G401.6 (cell line): Measurements from ENCODE around the gene CFB.
"Not testable (repeated sequence)": the region's sequence is repeated elsewhere in the genome, so short reads cannot be mapped to it uniquely, and the experiment has no call there.

ENCODE experiments used
- FAIRE-seq: peaks from 2 replicates; lab custom pipeline; 2012; peaks lifted over from hg19 to GRCh38; lab: Jason Lieb, UNC

The CFB gene

GRCh38 chr6:31915351-31915750, 30.5 kb upstream of the CFB start:
- FAIRE-seq: no peak

- no peak for FAIRE-seq
These were observed 30.1 kb upstream of the CFB start for GRCh38 chr6:31915756-31916155.

- FAIRE-seq: no peak
These were observed 27.7 kb upstream of the CFB start for GRCh38 chr6:31918069-31918720.

GRCh38 chr6:31919624-31920303, 26.1 kb upstream of the CFB start:
- FAIRE-seq: no peak

GRCh38 chr6:31920811-31921210, 25.1 kb upstream of the CFB start:
- no peak for FAIRE-seq

- FAIRE-seq: peak; percentile 48
These were observed 23.0 kb upstream of the CFB start for GRCh38 chr6:31922942-31923341.

GRCh38 chr6:31927242-31927862, 18.5 kb upstream of the CFB start, which contains the start of gene C2:
Gene C2 (plus strand): TSS chr6:31927717. CDS start chr6:31927753, 36 bp downstream.
- FAIRE-seq: no peak

- FAIRE-seq: no peak
These were observed 17.8 kb upstream of the CFB start for GRCh38 chr6:31927863-31928671.

GRCh38 chr6:31928672-31928939, 17.3 kb upstream of the CFB start:
- no peak for FAIRE-seq

- no peak for FAIRE-seq
These were observed 14.9 kb upstream of the CFB start for GRCh38 chr6:31930962-31931361.

- not testable (repeated sequence) for FAIRE-seq
These were observed 13.8 kb upstream of the CFB start for GRCh38 chr6:31932137-31932536.

- no peak for FAIRE-seq
These were observed 12.4 kb upstream of the CFB start for GRCh38 chr6:31933537-31933936.

GRCh38 chr6:31935021-31935420, 10.9 kb upstream of the CFB start:
- no peak for FAIRE-seq

- FAIRE-seq: no peak
These were observed 10.1 kb upstream of the CFB start for GRCh38 chr6:31935823-31936222.

GRCh38 chr6:31940256-31940664, 5.6 kb upstream of the CFB start:
- FAIRE-seq: no peak

GRCh38 chr6:31943742-31944141, 2.2 kb upstream of the CFB start:
- FAIRE-seq: no peak

GRCh38 chr6:31945154-31945506, 765 bp upstream of the CFB start:
- no peak for FAIRE-seq

- FAIRE-seq: no peak
These were observed 533 bp downstream of the CFB start for GRCh38 chr6:31946370-31946885.

- FAIRE-seq: no peak
These were observed 1.3 kb downstream of the CFB start for GRCh38 chr6:31947070-31947675.

GRCh38 chr6:31947864-31948263, 2.0 kb downstream of the CFB start:
- FAIRE-seq: no peak

- FAIRE-seq: no peak
These were observed 2.4 kb downstream of the CFB start for GRCh38 chr6:31948306-31948705.

GRCh38 chr6:31948753-31949413, 3.0 kb downstream of the CFB start:
- no peak for FAIRE-seq
